Loucy (cell line): Measurements from ENCODE around the gene CTSH.

Experiments
- CTCF ChIP-seq: fragments of 200-600 bp; sonication (generic); conservative IDR thresholded peaks from 2 replicates; pipeline ENCODE4 v1.5.1; 2014; ENCODE audit warnings: mild to moderate bottlenecking, antibody characterized with exemption, low read length
- EZH2phosphoT487 ChIP-seq: fragments of 200-600 bp; IDR thresholded peaks from 2 replicates; pipeline ENCODE4 v1.6.1; 2018; ENCODE audit warnings: antibody characterized with exemption, mild to moderate bottlenecking, moderate library complexity, borderline replicate concordance

- no peak for TF ChIP-seq CTCF
- TF ChIP-seq EZH2phosphoT487, result no peak
Measured at GRCh38 chr15:78959360-78959759, 14.5 kb upstream of the CTSH start.
